Coronary artery (tissue), 2 donors: Measurements from ENCODE around the gene SLC25A19.
"Not testable (repeated sequence)": the region's sequence is repeated elsewhere in the genome, so short reads cannot be mapped to it uniquely, and the experiment has no call there.

Experiments
- DNase-seq: peaks from one replicate; pipeline ENCODE4 v3.0.0-alpha.2; 2017; ENCODE audit warnings: low spot score
- H3K27ac ChIP-seq, 2 donors: fragments of 200-600 bp; sonication (generic); one replicate each; pipeline ENCODE4 v1.5.1; 2016 to 2019
- H3K4me3 ChIP-seq: fragments of 200-600 bp; sonication (generic); 2 replicates; pipeline ENCODE4 v1.5.1; 2016; ENCODE audit warnings: mild to moderate bottlenecking, moderate library complexity
- CTCF ChIP-seq: fragments of 200-600 bp; sonication (generic); IDR thresholded peaks from one replicate; pipeline ENCODE4 v1.5.1; 2019; ENCODE audit warnings: antibody characterized with exemption

Gene SLC25A19

GRCh38 chr17:75287221-75287620 lies 2.0 kb downstream of the SLC25A19 start:
- Histone ChIP-seq H3K4me3 (no peak overlapping the region), H3K27ac (no peak overlapping the region)
- TF ChIP-seq CTCF, result no peak
- no peak for DNase-seq

GRCh38 chr17:75285123-75285522 lies 4.1 kb downstream of the SLC25A19 start:
- H3K27ac ChIP-seq, result no peak overlapping the region
- DNase-seq, result no peak
- H3K4me3 ChIP-seq, result no peak overlapping the region
- no peak for TF ChIP-seq CTCF

- not testable (repeated sequence) for DNase-seq, H3K4me3 ChIP-seq, H3K27ac ChIP-seq
Observed at GRCh38 chr17:75280189-75280588, 9.0 kb downstream of the SLC25A19 start.

GRCh38 chr17:75277664-75278071 lies 11.6 kb downstream of the SLC25A19 start:
- H3K4me3 ChIP-seq, result no peak overlapping the region
- DNase-seq, result no peak
- no peak overlapping the region for H3K27ac ChIP-seq
- TF ChIP-seq CTCF, result no peak

GRCh38 chr17:75273977-75274708 lies 15.1 kb downstream of the SLC25A19 start:
- no peak for TF ChIP-seq CTCF
- DNase-seq, result no peak
- H3K4me3 ChIP-seq, result no peak overlapping the region
- no peak overlapping the region for H3K27ac ChIP-seq

GRCh38 chr17:75272848-75273184 lies 16.4 kb downstream of the SLC25A19 start:
- DNase-seq, result no peak
- no peak for TF ChIP-seq CTCF
- Histone ChIP-seq H3K27ac (no peak overlapping the region), H3K4me3 (no peak overlapping the region)

GRCh38 chr17:75271955-75272847 lies 17.0 kb downstream of the SLC25A19 start:
- no peak for TF ChIP-seq CTCF
- H3K4me3 ChIP-seq, result peak overlapping the region; percentile 82
- H3K27ac ChIP-seq, result peak overlapping the region; percentile 92 to 97
- DNase-seq, result no peak
